Measurements from ENCODE around the gene STX17.

Gene STX17

DNA sequence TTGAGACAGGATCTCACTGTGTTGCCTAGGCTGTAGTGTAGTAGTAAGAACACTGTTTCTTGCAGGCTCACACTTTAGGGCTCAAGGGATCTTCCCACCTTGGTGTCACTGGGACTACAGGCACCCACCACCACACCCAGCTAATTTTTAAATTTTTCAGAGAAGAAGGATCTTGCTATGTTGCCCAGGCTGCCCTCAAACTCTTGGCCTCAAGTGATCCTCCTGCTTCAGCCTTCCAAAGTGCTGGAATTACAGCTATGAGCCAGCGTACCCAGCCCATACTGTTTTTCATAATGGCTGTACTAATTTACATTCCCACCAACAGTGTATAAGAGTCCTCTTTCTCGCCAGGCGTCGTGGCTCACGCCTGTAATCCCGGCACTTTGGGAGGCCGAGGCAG is 5.1 kb downstream of the STX17 start:
- TF ChIP-seq CTCF (IDR thresholded peaks at IDR 0.05; ENCODE audit: low read depth, low read length) (no peak), POLR2A (IDR thresholded peaks at IDR 0.05; ENCODE audit: extremely low read depth, insufficient read length) (no peak), MYC (IDR thresholded peaks at IDR 0.05; ENCODE audit: low read depth, low read length) (no peak), MAX (IDR thresholded peaks at IDR 0.05; ENCODE audit: low read depth, low read length) (no peak)
- no peak overlapping the region for H3K4me3 ChIP-seq (ENCODE audit: low read depth, low read length)
- DNase-seq (ENCODE audit: low read depth), result no peak

DNA sequence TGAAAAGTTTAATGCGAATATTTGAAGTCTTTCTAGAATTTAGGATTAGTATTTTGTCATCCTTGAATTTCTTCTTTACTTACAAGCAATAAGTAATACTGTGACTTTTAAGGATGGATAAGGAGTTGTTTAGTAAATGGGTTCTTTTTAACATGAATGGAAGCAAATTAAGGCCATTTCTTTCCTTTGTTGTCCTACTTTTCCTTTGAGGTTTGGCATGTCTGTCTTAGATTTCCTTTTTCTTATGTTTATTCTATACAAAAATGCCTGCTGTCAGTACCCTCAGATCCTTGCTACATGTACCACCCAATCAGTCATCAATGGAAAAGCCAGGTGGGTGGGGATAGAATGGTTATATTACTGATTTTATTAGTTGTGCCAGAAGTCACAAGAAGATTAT is 10.2 kb downstream of the STX17 start:
- H3K4me3 ChIP-seq (ENCODE audit: low read depth, low read length), result no peak overlapping the region
- no peak for DNase-seq (ENCODE audit: low read depth)
- TF ChIP-seq CTCF (IDR thresholded peaks at IDR 0.05; ENCODE audit: low read depth, low read length), result no peak
- TF ChIP-seq POLR2A (IDR thresholded peaks at IDR 0.05; ENCODE audit: extremely low read depth, insufficient read length), result no peak
- no peak for TF ChIP-seq MAX (IDR thresholded peaks at IDR 0.05; ENCODE audit: low read depth, low read length)
- no peak for TF ChIP-seq MYC (IDR thresholded peaks at IDR 0.05; ENCODE audit: low read depth, low read length)

DNA sequence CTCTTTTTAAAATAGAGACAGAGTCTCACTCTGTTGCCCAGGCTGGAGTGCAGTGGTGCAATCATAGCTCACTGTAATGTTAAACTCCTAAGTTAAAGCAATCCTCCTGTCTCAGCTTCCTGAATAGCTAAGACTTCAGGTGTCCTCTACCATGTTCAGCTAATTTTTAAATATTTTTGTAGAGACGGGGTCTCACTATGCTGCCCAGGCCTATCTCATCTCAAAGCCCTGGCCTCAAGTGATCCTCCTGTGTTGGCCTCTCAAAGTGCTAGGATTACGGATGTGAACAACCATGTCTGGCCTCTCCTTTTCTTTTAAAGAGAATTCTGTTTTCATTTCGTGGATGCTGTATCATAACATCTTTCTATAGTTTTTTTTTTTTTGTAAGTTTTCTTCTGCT is 11.7 kb downstream of the STX17 start:
- no peak for DNase-seq (ENCODE audit: low read depth)
- no peak for TF ChIP-seq MYC (IDR thresholded peaks at IDR 0.05; ENCODE audit: low read depth, low read length)
- TF ChIP-seq CTCF (IDR thresholded peaks at IDR 0.05; ENCODE audit: low read depth, low read length), result no peak
- no peak for TF ChIP-seq MAX (IDR thresholded peaks at IDR 0.05; ENCODE audit: low read depth, low read length)
- TF ChIP-seq POLR2A (IDR thresholded peaks at IDR 0.05; ENCODE audit: extremely low read depth, insufficient read length), result no peak
- H3K4me3 ChIP-seq (ENCODE audit: low read depth, low read length), result no peak overlapping the region

GRCh38 chr9:99919930-99920329 is 13.5 kb downstream of the STX17 start:
- no peak overlapping the region for H3K4me3 ChIP-seq (ENCODE audit: low read depth, low read length)
- no peak for TF ChIP-seq MYC (IDR thresholded peaks at IDR 0.05; ENCODE audit: low read depth, low read length)
- no peak for TF ChIP-seq MAX (IDR thresholded peaks at IDR 0.05; ENCODE audit: low read depth, low read length)
- TF ChIP-seq CTCF (IDR thresholded peaks at IDR 0.05; ENCODE audit: low read depth, low read length), result no peak
- no peak for DNase-seq (ENCODE audit: low read depth)

DNA sequence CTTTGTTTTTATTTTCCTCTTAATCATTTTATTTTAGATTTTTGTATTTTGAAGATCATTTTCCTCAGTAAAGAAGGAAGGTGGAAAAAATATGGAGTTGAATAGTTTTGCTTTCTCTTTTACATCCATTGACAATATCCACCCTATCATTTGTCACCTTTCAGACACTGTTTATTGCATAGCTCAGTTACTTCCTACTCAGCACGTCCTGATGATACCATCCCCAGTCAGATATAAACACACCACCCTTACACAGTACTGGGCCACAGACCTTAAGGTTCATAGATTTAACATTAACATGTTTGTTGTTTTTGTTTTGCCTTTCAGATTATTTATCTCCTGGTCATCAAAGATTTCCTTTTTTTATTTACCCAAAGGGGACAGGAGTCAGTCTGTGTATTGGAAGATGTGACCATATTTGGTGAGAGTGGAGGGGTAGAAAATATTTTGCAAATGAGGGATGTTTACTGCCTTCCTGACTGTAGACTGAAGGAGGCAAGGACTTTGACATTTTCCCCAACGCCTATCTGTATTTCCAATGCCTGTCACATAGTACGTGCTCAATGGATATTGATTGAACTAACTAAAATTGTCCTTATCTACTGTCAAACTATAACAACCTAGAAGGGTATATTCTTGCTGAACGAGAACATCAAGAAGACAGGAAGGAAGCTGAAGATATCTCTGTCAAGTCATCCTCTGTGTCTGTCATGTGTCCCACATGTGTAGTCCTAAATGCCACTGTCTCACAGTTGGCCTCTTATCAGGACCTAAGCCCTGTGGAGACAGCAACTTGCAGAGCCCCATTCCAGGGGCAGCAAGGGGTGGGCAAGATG is 15.6 kb downstream of the STX17 start:
- no peak overlapping the region for H3K4me3 ChIP-seq (ENCODE audit: low read depth, low read length)
- TF ChIP-seq MYC (IDR thresholded peaks at IDR 0.05; ENCODE audit: low read depth, low read length) (no peak), MAX (IDR thresholded peaks at IDR 0.05; ENCODE audit: low read depth, low read length) (no peak), CTCF (IDR thresholded peaks at IDR 0.05; ENCODE audit: low read depth, low read length) (no peak), POLR2A (IDR thresholded peaks at IDR 0.05; ENCODE audit: extremely low read depth, insufficient read length) (no peak)
- no peak for DNase-seq (ENCODE audit: low read depth)

Measured in NB4 (cell line).